ENCODE data around the gene SLC17A4.
A peak's percentile ranks its signal among the peaks of the same experiment; 100 is the strongest.

SLC17A4 gene

DNA sequence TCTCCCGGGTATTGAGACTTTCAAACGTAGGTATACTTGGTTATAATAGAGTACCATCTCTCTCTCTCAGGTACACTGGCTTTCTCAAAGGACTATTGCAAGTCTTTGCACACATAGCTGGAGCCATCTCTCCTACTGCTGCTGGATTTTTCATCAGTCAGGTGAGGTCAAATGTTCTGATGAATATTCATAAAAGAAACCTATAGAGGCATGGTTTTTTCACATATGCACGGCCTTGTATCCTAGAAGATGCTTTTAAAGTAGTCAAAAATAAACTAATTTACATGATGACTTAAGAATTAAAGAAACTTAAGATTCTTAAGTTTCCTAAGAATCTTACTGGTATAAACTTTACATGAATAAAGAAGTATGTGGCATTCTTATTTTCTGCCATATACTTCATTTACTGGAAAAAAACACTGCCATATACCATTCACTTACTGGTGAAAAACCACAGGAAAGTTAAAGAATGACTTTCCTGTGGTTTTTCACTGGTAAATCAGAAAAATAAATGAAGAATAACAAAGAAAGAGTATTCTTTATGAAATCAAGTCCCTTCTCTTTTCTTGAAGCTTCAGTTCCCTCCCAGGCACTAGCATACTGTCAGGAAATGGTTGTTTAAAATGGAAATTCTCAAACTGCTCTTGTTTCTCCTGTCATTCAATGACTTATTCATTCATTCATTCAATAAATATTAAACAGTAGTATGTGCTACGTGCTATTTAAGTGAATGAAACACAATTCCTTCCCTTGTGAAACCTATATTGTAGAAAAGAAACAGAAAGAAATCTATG, 23.5 kb downstream of the SLC17A4 start:
- DNase-seq (ENCODE audit: low spot score) (no peak), ATAC-seq (ENCODE audit: low read depth) (no peak)
- Histone ChIP-seq H3K27ac (ENCODE audit: poor library complexity, severe bottlenecking) (no peak overlapping the region), H3K36me3 (ENCODE audit: low read depth) (no peaks in the 10 kb centered on the region), H3K4me1 (ENCODE audit: insufficient read depth, poor library complexity, severe bottlenecking) (no peaks in the 10 kb centered on the region), H3K9me3 (ENCODE audit: severe bottlenecking) (no peaks in the 10 kb centered on the region), H3K4me3 (ENCODE audit: severe bottlenecking) (no peak overlapping the region), H3K27me3 (ENCODE audit: insufficient read depth, poor library complexity, severe bottlenecking) (peaks cover 6% of the 10 kb centered on the region)
- TF ChIP-seq, protein P1, sequence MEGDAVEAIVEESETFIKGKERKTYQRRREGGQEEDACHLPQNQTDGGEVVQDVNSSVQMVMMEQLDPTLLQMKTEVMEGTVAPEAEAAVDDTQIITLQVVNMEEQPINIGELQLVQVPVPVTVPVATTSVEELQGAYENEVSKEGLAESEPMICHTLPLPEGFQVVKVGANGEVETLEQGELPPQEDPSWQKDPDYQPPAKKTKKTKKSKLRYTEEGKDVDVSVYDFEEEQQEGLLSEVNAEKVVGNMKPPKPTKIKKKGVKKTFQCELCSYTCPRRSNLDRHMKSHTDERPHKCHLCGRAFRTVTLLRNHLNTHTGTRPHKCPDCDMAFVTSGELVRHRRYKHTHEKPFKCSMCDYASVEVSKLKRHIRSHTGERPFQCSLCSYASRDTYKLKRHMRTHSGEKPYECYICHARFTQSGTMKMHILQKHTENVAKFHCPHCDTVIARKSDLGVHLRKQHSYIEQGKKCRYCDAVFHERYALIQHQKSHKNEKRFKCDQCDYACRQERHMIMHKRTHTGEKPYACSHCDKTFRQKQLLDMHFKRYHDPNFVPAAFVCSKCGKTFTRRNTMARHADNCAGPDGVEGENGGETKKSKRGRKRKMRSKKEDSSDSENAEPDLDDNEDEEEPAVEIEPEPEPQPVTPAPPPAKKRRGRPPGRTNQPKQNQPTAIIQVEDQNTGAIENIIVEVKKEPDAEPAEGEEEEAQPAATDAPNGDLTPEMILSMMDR (IDR thresholded peaks at IDR 0.05; ENCODE audit: poor library complexity, severe bottlenecking) = no peak

DNA sequence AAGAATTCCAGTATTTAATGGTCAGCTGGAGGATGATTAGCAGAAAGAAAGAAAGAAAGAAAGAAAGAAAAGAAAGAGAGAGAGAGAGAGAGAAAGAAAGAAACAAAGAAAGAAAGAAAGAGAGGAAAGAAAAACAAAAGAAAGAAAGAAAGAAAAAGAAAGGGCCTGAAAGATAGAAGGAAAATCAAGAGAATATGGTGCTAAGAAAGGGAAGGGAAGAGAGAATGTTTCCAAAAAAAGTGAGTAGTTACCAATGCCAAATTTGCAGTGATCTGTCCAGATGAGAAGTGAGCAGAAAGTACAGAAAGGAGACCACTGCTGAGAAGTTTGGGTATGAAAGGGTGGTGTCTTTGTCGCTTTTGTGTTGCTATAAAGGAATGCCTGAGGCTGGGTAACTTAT, 26.6 kb downstream of the SLC17A4 start:
- H3K4me1 ChIP-seq (ENCODE audit: insufficient read depth, poor library complexity, severe bottlenecking) = no peaks in the 10 kb centered on the region
- no peaks in the 10 kb centered on the region for H3K36me3 ChIP-seq (ENCODE audit: low read depth)
- H3K9me3 ChIP-seq (ENCODE audit: severe bottlenecking) = no peaks in the 10 kb centered on the region
- DNase-seq (ENCODE audit: low spot score) (no peak), ATAC-seq (ENCODE audit: low read depth) (no peak)
- H3K27ac ChIP-seq (ENCODE audit: poor library complexity, severe bottlenecking) = no peak overlapping the region
- TF ChIP-seq, protein P1 (IDR thresholded peaks at IDR 0.05; ENCODE audit: poor library complexity, severe bottlenecking) = no peak
- peaks cover 6% of the 10 kb centered on the region for H3K27me3 ChIP-seq (ENCODE audit: insufficient read depth, poor library complexity, severe bottlenecking)
- no peak overlapping the region for H3K4me3 ChIP-seq (ENCODE audit: severe bottlenecking)

DNA sequence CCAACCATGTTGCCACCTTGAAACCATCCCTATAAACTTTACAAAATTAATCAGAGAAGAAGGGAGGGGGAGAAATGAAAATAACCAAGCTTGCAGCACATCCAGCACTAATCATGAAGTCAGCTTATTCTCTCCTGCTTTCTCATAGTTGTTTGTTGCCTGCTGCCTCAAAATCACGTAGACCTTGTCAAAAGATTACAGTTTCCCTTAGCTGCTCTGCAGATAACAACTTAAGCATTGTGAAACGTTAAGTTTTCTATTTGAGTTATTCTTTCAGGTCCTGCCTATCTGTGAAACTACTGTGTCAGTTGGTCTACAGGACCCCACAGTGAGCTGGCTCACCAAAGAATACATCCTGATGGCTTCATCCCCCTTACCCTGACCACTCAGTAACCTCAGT, 32.9 kb downstream of the SLC17A4 start:
- Histone ChIP-seq H3K4me1 (ENCODE audit: insufficient read depth, poor library complexity, severe bottlenecking) (no peaks in the 10 kb centered on the region), H3K36me3 (ENCODE audit: low read depth) (no peaks in the 10 kb centered on the region), H3K27me3 (ENCODE audit: insufficient read depth, poor library complexity, severe bottlenecking) (no peaks in the 10 kb centered on the region), H3K27ac (ENCODE audit: poor library complexity, severe bottlenecking) (no peak overlapping the region), H3K9me3 (ENCODE audit: severe bottlenecking) (no peaks in the 10 kb centered on the region), H3K4me3 (ENCODE audit: severe bottlenecking) (no peak overlapping the region)
- DNase-seq (ENCODE audit: low spot score) = no peak
- TF ChIP-seq, protein P1 (IDR thresholded peaks at IDR 0.05; ENCODE audit: poor library complexity, severe bottlenecking) = no peak
- no peak for ATAC-seq (ENCODE audit: low read depth)

DNA sequence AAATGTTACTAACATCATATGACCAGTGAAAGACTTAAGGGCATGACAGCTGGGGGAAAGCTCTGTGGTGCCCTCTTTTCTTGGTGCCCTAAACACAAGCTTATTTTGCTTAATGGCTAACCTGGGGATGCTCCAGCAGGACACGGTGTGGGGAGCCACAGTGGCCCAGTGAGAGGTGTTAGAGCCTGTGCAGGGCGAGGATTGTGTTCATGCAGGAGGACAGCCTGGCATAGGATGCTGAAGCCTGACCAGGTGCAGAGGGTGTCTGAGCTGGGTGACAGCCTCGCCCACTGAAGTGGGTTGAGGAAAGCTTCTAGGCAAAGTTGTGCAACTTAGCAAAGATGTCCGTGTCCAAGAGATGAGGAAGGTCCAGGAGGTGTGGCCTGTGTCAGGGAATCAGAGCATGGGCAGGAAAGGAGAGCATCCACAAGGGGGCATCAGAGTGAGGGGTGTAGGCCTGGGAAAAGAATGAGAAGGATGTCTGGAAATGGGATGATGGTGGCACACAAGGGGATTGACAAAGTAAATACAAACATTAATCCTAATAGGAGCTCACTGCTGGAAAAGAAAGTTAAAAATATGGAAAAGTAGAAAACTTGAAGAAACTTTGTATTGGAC, 33.9 kb downstream of the SLC17A4 start:
- no peak for DNase-seq (ENCODE audit: low spot score)
- peak; percentile 77 for ATAC-seq (ENCODE audit: low read depth)
- TF ChIP-seq, protein P1 (IDR thresholded peaks at IDR 0.05; ENCODE audit: poor library complexity, severe bottlenecking) = peak; percentile 46

DNA sequence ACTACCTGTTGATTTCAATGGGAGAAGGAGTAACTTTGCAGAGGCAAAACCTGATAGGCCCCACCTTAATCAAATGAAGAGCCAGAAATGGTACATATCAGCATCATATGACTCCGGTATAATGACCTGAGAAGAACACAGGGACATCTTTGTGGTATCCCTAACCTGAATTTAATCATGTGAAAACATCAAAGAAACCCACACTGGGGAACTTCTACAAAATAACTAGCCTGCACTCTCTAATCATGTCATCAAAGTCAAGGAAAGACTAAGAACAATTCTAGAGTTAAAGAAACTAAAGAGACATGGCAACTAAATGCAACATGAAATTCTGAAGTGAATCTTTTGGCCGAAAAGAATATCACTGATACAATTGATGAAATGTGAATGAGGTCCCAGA, 34.9 kb downstream of the SLC17A4 start:
- no peak for DNase-seq (ENCODE audit: low spot score)
- H3K36me3 ChIP-seq (ENCODE audit: low read depth) = no peaks in the 10 kb centered on the region
- ATAC-seq (ENCODE audit: low read depth) = no peak

More for the DNA sequence above, 33.9 kb downstream of the SLC17A4 start:
- H3K4me1 ChIP-seq (ENCODE audit: insufficient read depth, poor library complexity, severe bottlenecking) = no peaks in the 10 kb centered on the region
- H3K27me3 ChIP-seq (ENCODE audit: insufficient read depth, poor library complexity, severe bottlenecking) = no peaks in the 10 kb centered on the region
- H3K36me3 ChIP-seq (ENCODE audit: low read depth) = no peaks in the 10 kb centered on the region
- no peak overlapping the region for H3K27ac ChIP-seq (ENCODE audit: poor library complexity, severe bottlenecking)
- no peak overlapping the region for H3K4me3 ChIP-seq (ENCODE audit: severe bottlenecking)
- no peaks in the 10 kb centered on the region for H3K9me3 ChIP-seq (ENCODE audit: severe bottlenecking)

More for the DNA sequence above, 34.9 kb downstream of the SLC17A4 start:
- H3K4me3 ChIP-seq (ENCODE audit: severe bottlenecking) = no peak overlapping the region
- no peak overlapping the region for H3K27ac ChIP-seq (ENCODE audit: poor library complexity, severe bottlenecking)
- no peaks in the 10 kb centered on the region for H3K9me3 ChIP-seq (ENCODE audit: severe bottlenecking)
- no peaks in the 10 kb centered on the region for H3K27me3 ChIP-seq (ENCODE audit: insufficient read depth, poor library complexity, severe bottlenecking)
- no peaks in the 10 kb centered on the region for H3K4me1 ChIP-seq (ENCODE audit: insufficient read depth, poor library complexity, severe bottlenecking)
- TF ChIP-seq, protein P1 (IDR thresholded peaks at IDR 0.05; ENCODE audit: poor library complexity, severe bottlenecking) = no peak

Measured in RWPE2 (cell line).